ENCODE measurements around the gene RALGPS1.

Gene RALGPS1

GRCh38 chr9:126914458-126915280, at the start of gene RALGPS1:
RALGPS1 (plus strand) TSS chr9:126914782; CDS start chr9:126962290, 47,508 bp downstream.
- peak; percentile 53 to 95 (median 90) for DNase-seq

GRCh38 chr9:126869368-126869767, 45.2 kb upstream of the RALGPS1 start:
- no peak for DNase-seq

GRCh38 chr9:126872516-126872915, 42.1 kb upstream of the RALGPS1 start:
- no peak for DNase-seq

- no peak for DNase-seq
Observed at GRCh38 chr9:126874546-126875314, 39.9 kb upstream of the RALGPS1 start.

GRCh38 chr9:126875756-126876510, 38.6 kb upstream of the RALGPS1 start:
- DNase-seq: no peak

GRCh38 chr9:126876531-126876930, 38.1 kb upstream of the RALGPS1 start:
- DNase-seq: no peak

- DNase-seq: no peak
Observed at GRCh38 chr9:126877418-126877817, 37.2 kb upstream of the RALGPS1 start.

- DNase-seq: no peak
Observed at GRCh38 chr9:126879288-126879687, 35.3 kb upstream of the RALGPS1 start.

GRCh38 chr9:126880226-126880946, 34.2 kb upstream of the RALGPS1 start:
- peak in 2 of 14 donors; percentile 29 to 49 for DNase-seq

GRCh38 chr9:126880947-126881332, 33.6 kb upstream of the RALGPS1 start:
- DNase-seq: peak in 9 of 14 donors; percentile 13 to 62 (median 27)

GRCh38 chr9:126882746-126883145, 31.8 kb upstream of the RALGPS1 start:
- DNase-seq: no peak

- DNase-seq: peak in 4 of 14 donors; percentile 7 to 25 (median 12)
Observed at GRCh38 chr9:126883636-126884035, 30.9 kb upstream of the RALGPS1 start.

- peak in 1 of 14 donors; percentile 26 for DNase-seq
Observed at GRCh38 chr9:126885131-126885641, 29.4 kb upstream of the RALGPS1 start.

GRCh38 chr9:126886034-126886822, 28.4 kb upstream of the RALGPS1 start:
- no peak for DNase-seq

- no peak for DNase-seq
Observed at GRCh38 chr9:126886897-126887296, 27.7 kb upstream of the RALGPS1 start.

- no peak for DNase-seq
Observed at GRCh38 chr9:126891676-126892075, 22.9 kb upstream of the RALGPS1 start.

GRCh38 chr9:126893079-126893478, 21.5 kb upstream of the RALGPS1 start:
- peak in 1 of 14 donors; percentile 11 for DNase-seq

GRCh38 chr9:126894052-126894603, 20.5 kb upstream of the RALGPS1 start:
- no peak for DNase-seq

GRCh38 chr9:126902210-126902609, 12.4 kb upstream of the RALGPS1 start:
- no peak for DNase-seq

GRCh38 chr9:126904586-126904985, 10.0 kb upstream of the RALGPS1 start:
- DNase-seq: no peak

- peak in 1 of 14 donors; percentile 53 for DNase-seq
Observed at GRCh38 chr9:126906091-126906490, 8.5 kb upstream of the RALGPS1 start.

Measured in C1 segment of cervical spinal cord (tissue), 14 donors.